ENCODE results near the gene C16orf87. TPM values are rescaled to one million over a fixed set of nuclear protein-coding genes. Genes with fewer than 3 reads are reported as not detected.
"Not testable (repeated sequence)": the region's sequence is repeated elsewhere in the genome, so short reads cannot be mapped to it uniquely, and the experiment has no call there.

Gene C16orf87
- total and polyA plus RNA-seq, 9 of the 15 experiments (the other 6 are each of a cell fraction or from before 2014, with no cell fraction given) = 7.8 to 16.7 (median 10.5) TPM

GRCh38 chr16:46867486-46867885 is 36.5 kb upstream of the C16orf87 start:
- H4K20me1 ChIP-seq (replicated peaks; ENCODE audit: control insufficient read depth, insufficient read depth, low read length); H3K36me3 ChIP-seq (ENCODE audit: control insufficient read depth, insufficient read depth, low read length); H3K9me3 ChIP-seq (replicated peaks; ENCODE audit: control insufficient read depth, insufficient read depth, low read depth, low read length); H3K27me3 ChIP-seq (ENCODE audit: control insufficient read depth in 2 of 2, insufficient read depth in 2 of 2, low read length in 2 of 2); H3K4me1 ChIP-seq (replicated peaks in 1 of 2; ENCODE audit: control insufficient read depth in 2 of 2, insufficient read depth in 2 of 2, low read length in 2 of 2); CTCF ChIA-PET (ENCODE audit: low intra/inter-chr PET ratio); in situ Hi-C loops (cut with MboI); H3K79me2 ChIP-seq (ENCODE audit: control insufficient read depth, insufficient read depth, low read length); H2AFZ ChIP-seq (ENCODE audit: low read depth, low read length); H3K9ac ChIP-seq (ENCODE audit: insufficient read depth in 1 of 2, low read depth in 2 of 2, low read length in 2 of 2); intact Hi-C loops (cut with micrococcal nuclease); H3K4me3 ChIP-seq; H3K4me2 ChIP-seq (ENCODE audit: insufficient read depth, low read length); ATAC-seq; H3K9me1 ChIP-seq (ENCODE audit: control insufficient read depth, insufficient read depth, low read length); H3K27ac ChIP-seq (ENCODE audit: extremely low read depth, low read depth, low read length); FAIRE-seq; BruUV-seq (replicated peaks); DNase-seq (ENCODE audit: extremely low read depth in 1 of 4, low spot score in 3 of 4); POLR2A ChIA-PET: not testable (repeated sequence)
- WGBS (ENCODE audit: insufficient coverage, low coverage, missing lambda C conversion rate) = 29% methylated on average over 2 of the region's 2 CpGs

- 13% methylated on average over 1 of the region's 1 CpG for WGBS (ENCODE audit: insufficient coverage, low coverage, missing lambda C conversion rate)
- no peak overlapping the region for H3K27ac ChIP-seq (ENCODE audit: extremely low read depth, low read depth, low read length)
- BruUV-seq (replicated peaks) = no TSS peak
- no peak overlapping the region for H3K9ac ChIP-seq (ENCODE audit: insufficient read depth in 1 of 2, low read depth in 2 of 2, low read length in 2 of 2)
- H3K4me3 ChIP-seq = no peak overlapping the region
- no peaks in the 10 kb centered on the region for H3K9me3 ChIP-seq (replicated peaks; ENCODE audit: control insufficient read depth, insufficient read depth, low read depth, low read length)
- DNase-seq (ENCODE audit: extremely low read depth in 1 of 4, low spot score in 3 of 4) = no peak
- intact Hi-C loops (cut with micrococcal nuclease) = no loop called here
- H3K4me2 ChIP-seq (ENCODE audit: insufficient read depth, low read length) = no peak overlapping the region
- no peaks in the 10 kb centered on the region for H3K27me3 ChIP-seq (ENCODE audit: control insufficient read depth in 2 of 2, insufficient read depth in 2 of 2, low read length in 2 of 2)
- no peak for ATAC-seq
- H3K9me1 ChIP-seq (ENCODE audit: control insufficient read depth, insufficient read depth, low read length) = no peaks in the 10 kb centered on the region
- no peak for FAIRE-seq
- POLR2A ChIA-PET = no interaction called here
- no peaks in the 10 kb centered on the region; a peak in 2 of 5 replicates for H3K4me1 ChIP-seq (replicated peaks in 1 of 2; ENCODE audit: control insufficient read depth in 2 of 2, insufficient read depth in 2 of 2, low read length in 2 of 2)
- in situ Hi-C loops (cut with MboI) = no loop called here
- no peaks in the 10 kb centered on the region for H3K79me2 ChIP-seq (ENCODE audit: control insufficient read depth, insufficient read depth, low read length)
- no peaks in the 10 kb centered on the region for H3K36me3 ChIP-seq (ENCODE audit: control insufficient read depth, insufficient read depth, low read length)
- no peak overlapping the region for H2AFZ ChIP-seq (ENCODE audit: low read depth, low read length)
- H4K20me1 ChIP-seq (replicated peaks; ENCODE audit: control insufficient read depth, insufficient read depth, low read length) = no peaks in the 10 kb centered on the region
- CTCF ChIA-PET (ENCODE audit: low intra/inter-chr PET ratio) = no interaction called here
- TF ChIP-seq CSDE1 (IDR thresholded peaks at IDR 0.05) (no peak), USF1 (CRISPR knock-in tag; IDR thresholded peaks at IDR 0.05) (no peak), ZNF212 (CRISPR knock-in tag; IDR thresholded peaks at IDR 0.05) (no peak), GATAD2A (IDR thresholded peaks at IDR 0.05) (no peak), CEBPG (CRISPR knock-in tag; IDR thresholded peaks at IDR 0.05) (peak; percentile 54), CEBPG (tag; conservative IDR thresholded peaks at IDR 0.05 in 1 of 2, IDR thresholded peaks at IDR 0.05 in 1 of 2) (peak in 1 of 2 experiments; percentile 43; a peak in 1 of 4 replicates), ZNF609 (CRISPR knock-in tag; IDR thresholded peaks at IDR 0.05; ENCODE audit: borderline replicate concordance) (no peak), ATF3 (IDR thresholded peaks at IDR 0.05) (peak; percentile 57), ATF3 (CRISPR knock-in tag; conservative IDR thresholded peaks at IDR 0.05) (no peak)
Measured at GRCh38 chr16:46866286-46866685, 35.3 kb upstream of the C16orf87 start.
